Measurements from ENCODE around the gene CHST8.

GRCh38 chr19:33770107-33770506, 148.4 kb downstream of the CHST8 start:
- TF ChIP-seq EZH2phosphoT487 (IDR thresholded peaks at IDR 0.05; ENCODE audit: borderline replicate concordance, low read length) (no peak), CTCF (IDR thresholded peaks at IDR 0.05; ENCODE audit: low read depth, low read length, poor library complexity, severe bottlenecking) (no peak)

Data from DOHH2 (cell line).